WTC11 (cell line): Measurements from ENCODE around the gene IL1F10. TPM values are rescaled to one million over a fixed set of nuclear protein-coding genes. Genes with fewer than 3 reads are reported as not detected.

Source experiments
- ATAC-seq: fragments of 200-7000 bp; cut with Tn5 transposase; 2 replicates; pipeline ENCODE4 v1.10.0; 2021; ENCODE audit warnings: mild to moderate bottlenecking, moderate library complexity
- CTCF ChIA-PET: fragments of 300-600 bp; sonication (Branson Sonifier 250); formaldehyde crosslinking; loops from one replicate; lab custom pipeline; 2021; ENCODE audit warnings: antibody characterized with exemption; lab: Charles Lee
- POLR2A ChIA-PET: fragments of 350-600 bp; sonication (Branson Sonifier 250); formaldehyde crosslinking; loops from one replicate; lab custom pipeline; 2021; ENCODE audit warnings: antibody characterized with exemption; lab: Charles Lee
- DNase-seq: peaks from one replicate; pipeline ENCODE4 v3.0.0; 2021; ENCODE audit warnings: low spot score
- H3K27ac Mint-ChIP-seq: 2 replicates; pipeline ENCODE4 v1.8.0; 2021; ENCODE audit warnings: mixed read lengths
- H3K27me3 Mint-ChIP-seq: 2 replicates; pipeline ENCODE4 v1.8.0; 2021; ENCODE audit warnings: low read depth, mild to moderate bottlenecking, moderate library complexity, mixed read lengths
- H3K36me3 Mint-ChIP-seq: 2 replicates; pipeline ENCODE4 v1.8.0; 2021; ENCODE audit warnings: mixed read lengths
- H3K4me1 Mint-ChIP-seq: 2 replicates; pipeline ENCODE4 v1.8.0; 2022; ENCODE audit warnings: mixed read lengths
- H3K4me3 Mint-ChIP-seq: 2 replicates; pipeline ENCODE4 v1.8.0; 2021; ENCODE audit warnings: mild to moderate bottlenecking, moderate library complexity, mixed read lengths
- H3K9me3 Mint-ChIP-seq: 2 replicates; pipeline ENCODE4 v1.8.0; 2021; ENCODE audit warnings: mixed read lengths
- AFF4 ChIP-seq: sonication (generic); formaldehyde crosslinking; IDR thresholded peaks from 2 replicates; pipeline ENCODE4 v1.8.1; 2023; ENCODE audit warnings: mild to moderate bottlenecking, missing genetic modification reagents, borderline replicate concordance
- ELF4 ChIP-seq: sonication (generic); formaldehyde crosslinking; IDR thresholded peaks from 2 replicates; pipeline ENCODE4 v1.8.1; 2022; ENCODE audit warnings: low read depth, mild to moderate bottlenecking, moderate library complexity, missing genetic modification reagents
- EMX1 ChIP-seq: fragments of 250-450 bp; sonication (Bioruptor Pico); IDR thresholded peaks from 2 replicates; pipeline ENCODE4 v1.8.0; 2021; ENCODE audit warnings: mild to moderate bottlenecking
- FOXJ3 ChIP-seq: sonication (generic); formaldehyde crosslinking; IDR thresholded peaks from 2 replicates; pipeline ENCODE4 v1.9.0; 2021; ENCODE audit warnings: missing genetic modification reagents, mild to moderate bottlenecking, borderline replicate concordance
- FOXP1 ChIP-seq: sonication (generic); formaldehyde crosslinking; IDR thresholded peaks from 2 replicates; pipeline ENCODE4 v1.8.0; 2022; ENCODE audit warnings: missing genetic modification reagents, mild to moderate bottlenecking, moderate library complexity, borderline replicate concordance
- GABPB1 ChIP-seq: sonication (generic); formaldehyde crosslinking; IDR thresholded peaks from 2 replicates; pipeline ENCODE4 v1.8.1; 2023; ENCODE audit warnings: mild to moderate bottlenecking, missing genetic modification reagents
- MAX ChIP-seq: sonication (generic); formaldehyde crosslinking; IDR thresholded peaks from 2 replicates; pipeline ENCODE4 v1.8.0; 2022; ENCODE audit warnings: mild to moderate bottlenecking, missing genetic modification reagents
- NFATC4 ChIP-seq: fragments of 250-450 bp; sonication (Bioruptor Pico); IDR thresholded peaks from 2 replicates; pipeline ENCODE4 v1.9.0; 2021; ENCODE audit warnings: mild to moderate bottlenecking
- OVOL2 ChIP-seq: fragments of 250-450 bp; sonication (Bioruptor Pico); IDR thresholded peaks from 2 replicates; pipeline ENCODE4 v1.9.0; 2021; ENCODE audit warnings: mild to moderate bottlenecking, borderline replicate concordance
- RELA ChIP-seq: sonication (generic); formaldehyde crosslinking; IDR thresholded peaks from 2 replicates; pipeline ENCODE4 v1.8.1; 2022; ENCODE audit warnings: missing genetic modification reagents, mild to moderate bottlenecking, borderline replicate concordance
- SMAD4 ChIP-seq: sonication (generic); formaldehyde crosslinking; IDR thresholded peaks from 2 replicates; pipeline ENCODE4 v1.8.0; 2022; ENCODE audit warnings: mild to moderate bottlenecking, missing genetic modification reagents
- TEAD1 ChIP-seq: sonication (generic); formaldehyde crosslinking; IDR thresholded peaks from 2 replicates; pipeline ENCODE4 v1.8.0; 2022; ENCODE audit warnings: mild to moderate bottlenecking, missing genetic modification reagents
- ZBTB43 ChIP-seq: sonication (generic); formaldehyde crosslinking; IDR thresholded peaks from 2 replicates; pipeline ENCODE4 v1.8.1; 2023; ENCODE audit warnings: mild to moderate bottlenecking, missing genetic modification reagents
- ZNF263 ChIP-seq: sonication (generic); formaldehyde crosslinking; IDR thresholded peaks from 2 replicates; pipeline ENCODE4 v1.8.1; 2022; ENCODE audit warnings: low read depth, mild to moderate bottlenecking, moderate library complexity, missing genetic modification reagents
- ZNF425 ChIP-seq: fragments of 250-450 bp; sonication (Bioruptor Pico); conservative IDR thresholded peaks from 2 replicates; pipeline ENCODE4 v1.9.0; 2021; ENCODE audit warnings: mild to moderate bottlenecking
- total RNA-seq: library from RNA; stranded (reverse); gene quantifications from 3 replicates; pipeline ENCODE4 v1.2.3, GENCODE V29; 2021

Gene IL1F10
- total RNA-seq, 1 experiment from 2014 or later, result not detected

- ATAC-seq, result no peak
- no peak for DNase-seq
- H3K9me3 Mint-ChIP-seq, result no peaks in the 10 kb centered on the region
- peaks cover 20% of the 10 kb centered on the region for H3K27me3 Mint-ChIP-seq
- CTCF ChIA-PET, result interaction anchor here (0.5 to 4.4 kb wide), 4 partner anchors 59 to 193 kb away, joined by 3 to 96 read pairs (median 36); no protein-coding TSS in a partner anchor
- POLR2A ChIA-PET, result no interaction called here
- H3K4me1 Mint-ChIP-seq, result peaks cover 8% of the 10 kb centered on the region
- H3K4me3 Mint-ChIP-seq, result no peak overlapping the region
- no peak for TF ChIP-seq GABPB1
- TF ChIP-seq EMX1 (CRISPR knock-in tag), result no peak
- no peak for TF ChIP-seq TEAD1
- TF ChIP-seq ZBTB43 (CRISPR knock-in tag), result no peak
- TF ChIP-seq OVOL2, result no peak
- TF ChIP-seq FOXJ3, result no peak
- TF ChIP-seq MAX, result no peak
- no peak for TF ChIP-seq FOXP1
- no peak for TF ChIP-seq RELA
- TF ChIP-seq ZNF425 (CRISPR knock-in tag), result no peak
- H3K27ac Mint-ChIP-seq, result no peak overlapping the region
- H3K36me3 Mint-ChIP-seq, result no peaks in the 10 kb centered on the region
Observed at GRCh38 chr2:113077921-113078320, 10.2 kb downstream of the IL1F10 start.

- Mint-ChIP-seq H3K27ac (no peak overlapping the region), H3K27me3 (peaks cover 24% of the 10 kb centered on the region), H3K9me3 (no peaks in the 10 kb centered on the region), H3K36me3 (no peaks in the 10 kb centered on the region), H3K4me3 (no peak overlapping the region), H3K4me1 (peaks cover 8% of the 10 kb centered on the region)
- ATAC-seq (no peak), DNase-seq (no peak)
- no peak for TF ChIP-seq AFF4 (CRISPR knock-in tag)
- TF ChIP-seq ELF4 (CRISPR knock-in tag), result no peak
- TF ChIP-seq NFATC4 (CRISPR knock-in tag), result no peak
- TF ChIP-seq SMAD4, result no peak
- CTCF ChIA-PET, result interaction anchor here (0.5 to 4.4 kb wide), 4 partner anchors 10 to 121 kb away, joined by 3 to 96 read pairs (median 38); partner anchors contain the start of gene IL1F10
- POLR2A ChIA-PET, result no interaction called here
Observed at GRCh38 chr2:113078350-113078839, 10.6 kb downstream of the IL1F10 start.

GRCh38 chr2:113079131-113079530 lies 11.4 kb downstream of the IL1F10 start:
- no peaks in the 10 kb centered on the region for H3K36me3 Mint-ChIP-seq
- H3K9me3 Mint-ChIP-seq, result no peaks in the 10 kb centered on the region
- peaks cover 8% of the 10 kb centered on the region for H3K4me1 Mint-ChIP-seq
- ATAC-seq, result no peak
- peaks cover 24% of the 10 kb centered on the region for H3K27me3 Mint-ChIP-seq
- H3K27ac Mint-ChIP-seq, result no peak overlapping the region
- no peak for TF ChIP-seq ZNF263 (CRISPR knock-in tag)
- TF ChIP-seq, all 79 proteins: peak for 0
- ChIA-PET CTCF (interaction anchor here (0.8 to 4.4 kb wide), 23 partner anchors 7 to 310 kb away, joined by 3 to 96 read pairs (median 8); partner anchors contain the start of genes IL1F10 and IL36RN), POLR2A (interaction anchor here (1.3 kb wide), 1 partner anchor 119 kb away, joined by 5 read pairs; no protein-coding TSS in a partner anchor)
- no peak for DNase-seq
- H3K4me3 Mint-ChIP-seq, result no peak overlapping the region
